DOHH2 (cell line): ENCODE data around the gene RIMS1.

ENCODE experiments used
- H3F3A ChIP-seq: fragments of 200-600 bp; sonication (generic), shearing (Covaris generic); 2 replicates; pipeline ENCODE4 v1.6.0; 2016; ENCODE audit warnings: antibody characterized with exemption, mild to moderate bottlenecking; ENCODE audit not compliant: control insufficient read depth, insufficient read depth
- H3K27ac ChIP-seq: fragments of 200-600 bp; sonication (generic); 2 replicates; pipeline ENCODE4 v1.5.1; 2014; ENCODE audit warnings: low read depth, mild to moderate bottlenecking, low read length, moderate library complexity
- H3K27me3 ChIP-seq: fragments of 200-600 bp; sonication (generic); 2 replicates; pipeline ENCODE4 v1.6.1; 2014; ENCODE audit warnings: mild to moderate bottlenecking, low read length, mixed read lengths; ENCODE audit not compliant: control insufficient read depth
- H3K36me3 ChIP-seq: fragments of 200-600 bp; sonication (generic); 2 replicates; pipeline ENCODE4 v1.6.1; 2014; ENCODE audit warnings: mild to moderate bottlenecking, low read length, moderate library complexity, mixed read lengths; ENCODE audit not compliant: control insufficient read depth
- H3K4me1 ChIP-seq: fragments of 200-600 bp; sonication (generic); 2 replicates; pipeline ENCODE4 v1.6.1; 2014; ENCODE audit warnings: mild to moderate bottlenecking, low read length, mixed read lengths; ENCODE audit not compliant: control insufficient read depth
- H3K4me2 ChIP-seq: fragments of 200-600 bp; sonication (generic); 2 replicates; pipeline ENCODE4 v1.6.0; 2014; ENCODE audit warnings: mild to moderate bottlenecking, low read length, moderate library complexity
- H3K4me3 ChIP-seq: fragments of 200-600 bp; sonication (generic); 2 replicates; pipeline ENCODE4 v1.5.1; 2014; ENCODE audit warnings: mild to moderate bottlenecking, low read length, mixed read lengths
- H3K79me2 ChIP-seq: fragments of 200-600 bp; sonication (generic); 2 replicates; pipeline ENCODE4 v1.6.1; 2014; ENCODE audit warnings: mild to moderate bottlenecking, low read length, mixed read lengths; ENCODE audit not compliant: control insufficient read depth
- H3K9me2 ChIP-seq: fragments of 200-600 bp; sonication (generic); replicated peaks from 2 replicates; pipeline ENCODE4 v1.6.1; 2014; ENCODE audit warnings: mild to moderate bottlenecking, low read length, mixed read lengths; ENCODE audit not compliant: control insufficient read depth
- H3K9me3 ChIP-seq: fragments of 200-600 bp; sonication (generic); 2 replicates; pipeline ENCODE4 v1.6.1; 2014; ENCODE audit warnings: antibody characterized with exemption, low read length, mixed read lengths; ENCODE audit not compliant: control insufficient read depth, insufficient read depth
- H4K20me1 ChIP-seq: fragments of 200-600 bp; sonication (generic); 2 replicates; pipeline ENCODE4 v1.6.0; 2014; ENCODE audit warnings: low read depth, mild to moderate bottlenecking, antibody characterized with exemption, low read length, moderate library complexity; ENCODE audit not compliant: control insufficient read depth, insufficient read depth
- CTCF ChIP-seq: fragments of 200-600 bp; sonication (generic); IDR thresholded peaks from one replicate; pipeline ENCODE4 v1.5.1; 2014; ENCODE audit warnings: antibody characterized with exemption, mild to moderate bottlenecking, low read depth, low read length; ENCODE audit not compliant: poor library complexity, severe bottlenecking
- EZH2phosphoT487 ChIP-seq: fragments of 200-600 bp; sonication (generic); IDR thresholded peaks from 2 replicates; pipeline ENCODE4 v1.6.1; 2017; ENCODE audit warnings: borderline replicate concordance, mild to moderate bottlenecking, antibody characterized with exemption, low read length, moderate library complexity, mixed read lengths

The RIMS1 gene

GRCh38 chr6:71900642-71901041 is 14.3 kb downstream of the RIMS1 start:
- H3K9me2 ChIP-seq = no peaks in the 10 kb centered on the region
- no peaks in the 10 kb centered on the region for H3K4me1 ChIP-seq
- H3K4me3 ChIP-seq = no peak overlapping the region
- H3K79me2 ChIP-seq = no peaks in the 10 kb centered on the region
- TF ChIP-seq CTCF = no peak
- TF ChIP-seq EZH2phosphoT487 = no peak
- no peaks in the 10 kb centered on the region for H3F3A ChIP-seq
- no peaks in the 10 kb centered on the region for H3K9me3 ChIP-seq
- no peaks in the 10 kb centered on the region for H3K27me3 ChIP-seq
- no peak overlapping the region for H3K27ac ChIP-seq
- no peaks in the 10 kb centered on the region for H3K36me3 ChIP-seq
- no peak overlapping the region for H3K4me2 ChIP-seq
- H4K20me1 ChIP-seq = no peaks in the 10 kb centered on the region

GRCh38 chr6:71902261-71902660 is 15.9 kb downstream of the RIMS1 start:
- TF ChIP-seq EZH2phosphoT487 (no peak), CTCF (no peak)

GRCh38 chr6:71906813-71907212 is 20.5 kb downstream of the RIMS1 start:
- H3K9me2 ChIP-seq = no peaks in the 10 kb centered on the region
- no peaks in the 10 kb centered on the region for H4K20me1 ChIP-seq
- H3K27me3 ChIP-seq = no peaks in the 10 kb centered on the region
- no peaks in the 10 kb centered on the region for H3K4me1 ChIP-seq
- H3K27ac ChIP-seq = no peak overlapping the region
- no peak overlapping the region for H3K4me3 ChIP-seq
- H3K36me3 ChIP-seq = no peaks in the 10 kb centered on the region
- no peaks in the 10 kb centered on the region for H3F3A ChIP-seq
- H3K79me2 ChIP-seq = no peaks in the 10 kb centered on the region
- no peaks in the 10 kb centered on the region for H3K9me3 ChIP-seq
- no peak overlapping the region for H3K4me2 ChIP-seq
- TF ChIP-seq EZH2phosphoT487 = no peak
- TF ChIP-seq CTCF = no peak

More at GRCh38 chr6:71902261-71902660, 15.9 kb downstream of the RIMS1 start:
- Histone ChIP-seq H3K4me3 (no peak overlapping the region), H3K4me1 (no peaks in the 10 kb centered on the region), H3K4me2 (no peak overlapping the region), H3K79me2 (no peaks in the 10 kb centered on the region), H3K27ac (no peak overlapping the region), H3K9me2 (no peaks in the 10 kb centered on the region), H3F3A (no peaks in the 10 kb centered on the region), H4K20me1 (no peaks in the 10 kb centered on the region), H3K36me3 (no peaks in the 10 kb centered on the region), H3K9me3 (no peaks in the 10 kb centered on the region), H3K27me3 (no peaks in the 10 kb centered on the region)
